Stimulated activated naive CD8-positive, alpha-beta T cell treated with anti-CD3 and anti-CD28 coated beads, Interleukin-15, Interleukin-2, amounts not matched to agents 100 U/mL and 50 U/mL, for 24 hours (primary cell): ENCODE data around the gene GYG1.

ENCODE experiments used
- ATAC-seq: fragments of 150-1000 bp; cut with Tn5 transposase; one replicate; pipeline ENCODE4 v1.10.0; 2021
- DNase-seq: peaks from one replicate; pipeline ENCODE4 v3.0.0; 2021

The GYG1 gene

DNA sequence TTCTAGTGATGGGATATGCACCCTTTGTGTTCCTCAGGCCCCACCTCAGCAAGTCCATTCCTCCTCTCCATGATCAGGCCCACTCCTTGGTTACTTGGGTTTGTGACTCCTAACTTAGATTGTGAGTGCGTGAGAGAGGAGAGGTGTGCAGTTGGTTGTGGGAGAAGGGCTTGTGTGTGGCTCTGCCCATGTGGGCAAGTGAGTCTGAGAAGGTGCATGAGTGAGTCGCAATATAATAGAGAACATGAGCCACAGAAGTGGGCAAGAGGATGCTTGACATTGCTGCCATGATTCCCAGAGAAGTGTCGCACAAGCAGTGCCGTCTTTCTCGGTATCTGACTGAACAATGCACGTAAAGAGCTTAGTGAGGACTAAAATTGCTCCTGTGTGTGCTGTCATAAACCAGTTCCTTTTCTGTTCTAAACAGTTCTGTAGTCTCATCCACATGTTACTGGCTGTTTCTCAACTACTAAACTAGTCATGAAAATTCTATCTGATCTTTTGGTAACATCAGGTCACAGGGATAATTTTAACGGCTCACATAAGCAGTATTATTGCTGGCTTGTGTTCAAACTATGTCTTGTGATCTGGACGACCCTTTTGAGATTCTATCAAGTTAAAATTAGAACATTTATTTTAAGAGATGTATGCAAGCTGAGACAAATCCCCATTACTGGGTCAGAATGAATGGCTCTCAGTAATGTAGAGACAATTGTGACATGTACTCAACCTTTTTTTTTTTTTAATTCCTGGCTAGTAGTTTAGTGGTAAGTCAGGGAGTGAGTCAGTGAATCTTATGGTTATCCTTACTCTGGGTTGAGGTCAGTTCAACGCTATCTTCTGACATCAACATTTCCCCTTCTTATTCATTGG is 25.6 kb downstream of the GYG1 start:
- DNase-seq = no peak
- ATAC-seq = peak; percentile 59

GRCh38 chr3:149018247-149018646 is 26.9 kb downstream of the GYG1 start:
- DNase-seq = no peak
- ATAC-seq = no peak

DNA sequence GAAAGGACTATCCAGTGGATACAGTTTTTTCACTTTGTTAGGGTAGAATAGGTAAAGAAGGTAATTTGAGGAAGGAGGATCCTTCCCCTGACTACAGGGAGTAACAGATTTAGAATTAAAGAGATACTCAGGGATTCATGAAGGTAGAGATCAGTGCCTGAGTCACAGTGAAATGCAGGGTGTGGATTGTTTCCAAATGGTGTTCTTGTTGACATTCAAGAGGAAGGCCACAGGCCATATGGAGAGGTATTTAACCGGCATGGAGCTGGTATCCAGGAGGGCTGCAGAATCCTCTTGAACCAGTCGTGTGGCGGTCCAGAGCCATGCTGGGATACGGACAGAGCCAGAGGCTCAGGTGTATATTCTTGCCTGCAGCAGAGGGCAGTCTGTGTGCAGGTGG is 28.2 kb downstream of the GYG1 start:
- DNase-seq = no peak

GRCh38 chr3:149020196-149020838 is 29.0 kb downstream of the GYG1 start:
- ATAC-seq (no peak), DNase-seq (no peak)

More for the DNA sequence above, 28.2 kb downstream of the GYG1 start:
- ATAC-seq = no peak

DNA sequence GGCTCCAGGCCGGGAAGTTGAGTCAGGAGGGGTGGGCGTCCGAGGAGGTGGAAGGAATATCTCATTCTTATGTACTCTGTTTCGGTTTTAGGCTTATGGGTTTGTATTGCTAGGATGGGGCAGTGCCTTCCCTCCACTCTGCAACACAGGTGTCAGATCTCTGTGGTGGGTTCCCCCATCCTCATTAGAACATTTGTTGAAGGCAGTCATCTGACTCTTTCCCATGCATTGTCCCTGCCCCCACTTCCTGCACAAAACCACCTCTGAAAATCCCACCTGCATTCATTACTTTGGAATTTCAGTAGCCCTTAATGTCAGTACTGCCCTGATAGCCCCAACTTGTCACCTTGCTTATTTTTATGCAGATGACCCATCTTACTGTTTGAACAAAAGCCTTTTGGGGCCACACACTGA is 29.5 kb downstream of the GYG1 start:
- peak; percentile 18 for DNase-seq
- peak; percentile 47 for ATAC-seq

DNA sequence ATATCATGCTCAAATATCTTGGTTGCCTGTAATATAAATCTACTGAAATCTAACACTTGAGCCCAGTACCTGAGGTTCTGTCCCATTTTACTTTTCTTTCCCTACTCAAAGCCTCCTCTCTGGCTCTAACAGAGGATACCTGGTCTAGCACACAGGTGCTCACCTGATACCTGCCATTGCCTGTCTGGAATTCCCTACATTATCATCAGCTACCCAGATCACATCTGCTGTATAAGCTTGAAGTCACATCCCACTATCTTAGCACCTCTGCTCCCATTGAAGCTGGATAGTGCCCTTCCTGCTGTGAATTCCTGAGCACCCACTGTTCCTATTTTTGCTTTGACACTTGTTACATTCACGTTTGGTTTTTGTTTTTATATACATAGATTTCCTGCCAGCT is 30.5 kb downstream of the GYG1 start:
- ATAC-seq (no peak), DNase-seq (no peak)

- ATAC-seq (no peak), DNase-seq (no peak)
These were observed 32.6 kb downstream of the GYG1 start for GRCh38 chr3:149023951-149024350.

GRCh38 chr3:149026718-149027117 is 35.4 kb downstream of the GYG1 start:
- ATAC-seq (no peak), DNase-seq (no peak)

DNA sequence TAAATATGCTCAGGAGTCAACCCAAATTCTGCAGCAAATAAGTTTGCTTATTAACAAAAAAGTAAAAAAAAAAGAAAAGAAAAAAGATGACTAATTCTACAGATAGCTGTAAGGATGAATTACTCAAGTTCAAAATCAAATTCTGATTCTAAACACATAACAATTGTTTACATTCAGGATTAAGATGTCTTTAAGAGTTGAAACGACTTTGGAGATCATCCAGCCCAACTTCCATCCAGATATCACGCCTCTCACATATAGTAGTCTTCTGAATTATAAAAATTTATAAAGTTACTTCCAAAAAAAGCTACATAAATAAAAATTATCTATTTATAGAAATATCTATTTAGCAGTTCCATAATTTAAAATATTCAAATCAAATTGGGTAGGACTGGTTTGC is 39.8 kb downstream of the GYG1 start:
- no peak for ATAC-seq

GRCh38 chr3:149037684-149038083 is 46.3 kb downstream of the GYG1 start:
- ATAC-seq (no peak), DNase-seq (no peak)

More for the DNA sequence above, 39.8 kb downstream of the GYG1 start:
- DNase-seq = no peak

GRCh38 chr3:149038322-149038721 is 47.0 kb downstream of the GYG1 start:
- ATAC-seq = no peak
- no peak for DNase-seq

- DNase-seq = no peak
These were observed 51.5 kb downstream of the GYG1 start for GRCh38 chr3:149042789-149043386.

DNA sequence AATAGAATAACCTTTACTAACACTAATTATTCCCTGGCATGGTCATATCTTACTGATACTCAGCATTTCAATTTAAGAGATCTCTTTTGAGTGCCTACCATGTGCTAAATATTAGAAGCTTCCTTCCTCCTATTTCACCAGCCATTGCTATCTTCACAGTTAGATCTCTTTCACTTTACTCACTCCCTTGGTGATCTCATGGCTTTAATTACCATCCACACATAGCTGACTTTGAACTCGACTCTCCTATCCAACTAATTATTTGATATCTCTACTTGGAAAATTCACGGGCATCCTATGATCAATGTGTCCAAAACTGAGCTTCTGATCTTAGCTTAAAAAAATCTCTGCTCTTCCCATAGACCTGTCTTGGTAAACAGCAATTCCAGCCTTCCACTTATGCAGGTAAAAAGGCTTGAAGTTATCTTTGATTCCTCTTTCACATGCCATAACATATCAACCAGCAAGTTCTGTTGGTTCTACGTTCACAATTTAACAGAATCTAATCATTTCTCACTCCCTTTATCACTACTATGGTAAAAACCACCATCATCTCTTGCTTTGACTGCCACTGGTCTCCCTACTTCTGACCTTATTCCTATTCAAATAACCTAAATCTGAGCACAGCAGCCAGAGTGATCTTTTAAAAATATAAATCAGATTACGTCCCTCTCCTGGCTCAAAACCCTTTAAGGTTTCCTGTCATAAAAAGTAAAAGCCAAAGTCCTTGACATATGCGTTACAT is 53.2 kb downstream of the GYG1 start:
- no peak for DNase-seq
- ATAC-seq = no peak

More at GRCh38 chr3:149042789-149043386, 51.5 kb downstream of the GYG1 start:
- peak; percentile 68 for ATAC-seq

DNA sequence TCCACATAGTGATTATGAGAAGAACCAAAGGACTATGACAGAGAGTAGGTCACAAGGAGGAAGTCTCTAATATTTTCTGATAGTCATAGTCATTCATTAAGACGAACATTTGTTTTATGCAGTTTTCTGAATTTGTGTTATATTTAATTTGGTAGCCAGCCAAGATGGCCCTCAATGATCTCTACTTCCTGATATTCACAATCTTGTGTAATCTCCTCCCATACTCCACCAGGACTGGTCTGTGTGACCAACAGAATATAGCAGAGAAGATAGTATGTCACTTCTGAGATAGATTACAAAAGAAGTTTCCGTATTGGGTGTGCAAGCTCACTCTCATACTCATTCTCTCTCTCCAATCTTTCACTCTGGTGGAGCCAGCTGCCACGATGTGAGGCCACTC is 64.2 kb downstream of the GYG1 start:
- no peak for ATAC-seq
- DNase-seq = no peak

- DNase-seq (no peak), ATAC-seq (no peak)
These were observed 66.9 kb downstream of the GYG1 start for GRCh38 chr3:149058198-149058597.

DNA sequence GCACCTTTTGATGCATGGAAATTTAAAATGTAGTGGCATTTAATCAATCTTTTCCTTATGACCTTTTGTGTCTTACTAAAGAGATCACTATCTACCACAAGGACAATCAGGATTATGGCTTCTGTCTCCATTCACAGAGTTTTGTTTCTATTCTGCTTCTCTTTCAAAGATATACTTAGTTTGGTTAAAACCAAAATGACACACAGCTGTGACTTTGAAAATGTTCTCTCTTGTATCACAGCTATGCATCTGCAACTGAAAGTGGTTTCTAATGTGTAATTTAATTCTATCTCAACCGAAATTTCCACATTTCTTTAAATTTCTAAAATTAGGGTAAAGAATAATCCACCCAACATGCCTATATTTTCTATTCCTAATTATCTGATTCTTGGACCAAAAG is 67.3 kb downstream of the GYG1 start:
- ATAC-seq (no peak), DNase-seq (no peak)

GRCh38 chr3:149061776-149062175 is 70.4 kb downstream of the GYG1 start:
- DNase-seq (no peak), ATAC-seq (no peak)

- no peak for DNase-seq
- no peak for ATAC-seq
These were observed 76.5 kb downstream of the GYG1 start for GRCh38 chr3:149067883-149068282.
